IPS-18a (cell line): ENCODE data around the gene RTL1.

Experiments used
- H3K27ac ChIP-seq: one replicate; pipeline ENCODE4 v1.5.1; 2013; ENCODE audit warnings: low read length
- H3K27me3 ChIP-seq: one replicate; pipeline ENCODE4 v1.6.1; 2013; ENCODE audit warnings: mild to moderate bottlenecking, low read length; ENCODE audit not compliant: control insufficient read depth, insufficient read depth
- H3K36me3 ChIP-seq: one replicate; pipeline ENCODE4 v1.6.1; 2013; ENCODE audit warnings: low read depth, low read length; ENCODE audit not compliant: control insufficient read depth
- H3K4me1 ChIP-seq: one replicate; pipeline ENCODE4 v1.6.1; 2013; ENCODE audit warnings: low read depth, low read length; ENCODE audit not compliant: control insufficient read depth
- H3K4me3 ChIP-seq: one replicate; pipeline ENCODE4 v1.5.1; 2013; ENCODE audit warnings: low read length
- H3K9ac ChIP-seq: one replicate; pipeline ENCODE4 v1.6.1; 2013; ENCODE audit warnings: mild to moderate bottlenecking, low read length, moderate library complexity
- H3K9me3 ChIP-seq: one replicate; pipeline ENCODE4 v1.6.1; 2013; ENCODE audit warnings: low read depth, low read length; ENCODE audit not compliant: control insufficient read depth

The RTL1 gene

DNA sequence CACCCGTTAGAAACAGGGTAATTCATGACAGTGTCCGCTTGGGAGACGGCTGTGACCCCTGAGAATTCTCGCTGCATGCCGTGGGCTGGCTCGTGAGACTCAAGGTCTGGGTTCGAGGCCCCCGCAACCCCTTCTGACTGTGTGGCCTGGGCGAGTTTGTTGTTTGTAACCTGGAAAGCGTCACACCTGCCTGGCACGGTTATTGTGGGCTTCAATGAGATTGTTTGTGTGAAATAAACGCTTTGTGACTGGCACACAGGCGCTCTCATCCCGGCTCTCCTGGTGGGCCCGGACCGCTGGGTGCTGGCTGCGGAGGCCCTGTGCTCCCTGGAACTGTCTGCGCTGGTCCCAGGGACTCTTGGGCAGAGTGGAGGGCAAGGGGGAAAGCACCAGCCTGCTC, 43.7 kb downstream of the RTL1 start:
- Histone ChIP-seq H3K27me3 (no peaks in the 10 kb centered on the region), H3K27ac (no peak overlapping the region), H3K4me1 (no peaks in the 10 kb centered on the region), H3K36me3 (no peaks in the 10 kb centered on the region), H3K4me3 (no peak overlapping the region), H3K9ac (no peak overlapping the region), H3K9me3 (no peaks in the 10 kb centered on the region)

DNA sequence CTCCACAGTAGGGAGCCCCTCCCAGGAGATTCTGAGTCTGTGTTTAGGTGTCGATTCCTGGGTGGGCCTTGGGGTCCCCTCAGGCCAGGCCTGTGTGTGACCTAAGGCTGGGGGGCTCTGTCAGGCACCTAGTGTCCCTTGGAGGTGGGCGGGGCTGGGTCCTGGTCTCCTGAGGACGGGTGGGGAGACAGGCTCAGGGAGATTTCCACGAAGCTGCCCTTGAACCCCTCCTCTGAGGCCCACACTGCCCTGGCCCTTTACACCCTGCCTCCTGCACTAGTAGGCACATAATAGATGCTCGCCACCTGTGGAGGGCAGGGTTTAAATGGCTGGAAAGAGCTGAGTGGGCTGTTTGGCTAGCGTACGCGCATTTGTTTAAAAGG, 44.7 kb downstream of the RTL1 start:
- Histone ChIP-seq H3K4me1 (no peaks in the 10 kb centered on the region), H3K27ac (no peak overlapping the region)

DNA sequence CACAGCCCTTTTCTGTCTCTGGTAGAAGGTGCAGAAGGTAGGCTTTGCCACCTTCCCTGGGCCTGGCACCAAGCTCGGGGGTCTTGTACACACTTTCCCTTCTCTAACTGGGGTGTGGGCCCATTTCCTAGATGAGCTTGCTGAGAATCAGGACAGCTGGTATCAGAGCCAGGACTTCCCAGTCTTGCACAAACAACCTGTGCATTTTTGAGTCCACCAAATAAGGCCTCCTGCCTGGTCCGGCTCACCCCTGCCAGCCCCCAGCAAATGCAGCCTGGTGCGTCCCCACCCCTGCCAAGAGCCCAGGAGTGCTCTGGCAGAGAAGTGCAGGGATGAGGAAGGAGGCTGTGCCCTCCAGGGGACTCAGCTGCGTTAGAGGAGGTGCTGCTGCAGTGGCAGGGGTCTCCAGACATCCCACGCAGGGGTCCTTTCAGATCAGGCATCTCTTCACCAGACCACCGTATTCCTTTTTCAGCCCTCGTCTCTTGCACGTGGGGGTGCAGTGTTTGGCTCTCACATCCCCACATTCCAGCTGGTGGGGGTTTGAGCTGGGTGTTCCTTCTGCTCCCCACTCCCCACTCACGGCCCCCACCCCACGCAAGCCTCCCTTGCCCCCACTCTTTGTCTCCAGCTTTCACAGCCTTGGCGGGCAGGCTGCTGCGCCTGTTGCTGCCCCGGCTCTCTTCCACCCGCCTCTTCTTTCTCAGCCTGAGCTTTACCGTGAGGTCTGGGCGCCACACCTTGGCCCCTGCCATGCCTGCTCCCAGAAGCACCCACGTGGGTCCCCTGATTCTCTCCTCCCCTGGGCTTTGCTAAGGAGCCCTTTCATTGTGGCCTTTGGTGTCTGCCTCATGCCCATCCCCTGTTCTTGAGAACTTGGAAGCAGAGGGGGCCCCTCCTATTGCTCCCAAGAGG, 45.3 kb downstream of the RTL1 start:
- Histone ChIP-seq H3K27ac (no peak overlapping the region), H3K36me3 (no peaks in the 10 kb centered on the region), H3K9me3 (no peaks in the 10 kb centered on the region), H3K4me3 (no peak overlapping the region), H3K27me3 (no peaks in the 10 kb centered on the region), H3K4me1 (no peaks in the 10 kb centered on the region), H3K9ac (no peak overlapping the region)

More for the DNA sequence above, 44.7 kb downstream of the RTL1 start:
- Histone ChIP-seq H3K27me3 (no peaks in the 10 kb centered on the region), H3K9ac (no peak overlapping the region), H3K36me3 (no peaks in the 10 kb centered on the region), H3K4me3 (no peak overlapping the region), H3K9me3 (no peaks in the 10 kb centered on the region)

DNA sequence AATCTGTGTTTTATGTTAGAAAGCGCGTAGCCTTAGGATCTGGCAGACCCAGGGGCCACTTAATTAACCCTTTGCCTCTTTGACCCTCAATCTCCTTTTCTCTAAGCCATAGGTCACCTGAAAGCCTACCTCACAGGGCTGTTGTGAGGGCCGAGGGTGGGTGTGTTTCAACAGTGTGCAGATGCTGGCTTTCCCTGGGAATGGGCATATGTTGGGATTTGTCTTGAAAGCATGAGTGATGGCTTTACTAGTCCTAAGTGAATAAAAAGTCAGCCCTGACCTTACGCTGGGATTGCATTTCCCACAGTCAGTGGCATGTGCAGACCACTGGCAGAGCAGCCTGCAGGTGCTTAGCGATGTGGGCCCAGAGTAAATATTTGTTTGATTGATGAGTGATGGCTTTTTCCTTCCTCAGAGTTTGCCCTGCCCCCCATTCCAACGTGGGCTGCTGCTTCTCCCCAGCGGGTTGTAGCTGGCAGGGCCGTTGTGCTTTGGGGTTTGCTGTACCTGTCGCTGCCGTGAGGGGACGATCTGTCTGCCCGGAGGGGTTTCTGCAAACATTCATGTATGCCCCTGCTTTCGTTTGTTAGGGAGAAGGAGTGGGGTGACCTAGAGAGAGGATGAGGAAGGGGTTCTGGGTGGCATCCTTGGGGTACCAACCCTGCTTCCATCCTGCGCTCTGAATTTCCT, 46.1 kb downstream of the RTL1 start:
- H3K9ac ChIP-seq, result no peak overlapping the region
- no peak overlapping the region for H3K4me3 ChIP-seq
- H3K9me3 ChIP-seq, result no peaks in the 10 kb centered on the region
- no peaks in the 10 kb centered on the region for H3K36me3 ChIP-seq
- no peaks in the 10 kb centered on the region for H3K27me3 ChIP-seq
- H3K27ac ChIP-seq, result no peak overlapping the region
- no peaks in the 10 kb centered on the region for H3K4me1 ChIP-seq

DNA sequence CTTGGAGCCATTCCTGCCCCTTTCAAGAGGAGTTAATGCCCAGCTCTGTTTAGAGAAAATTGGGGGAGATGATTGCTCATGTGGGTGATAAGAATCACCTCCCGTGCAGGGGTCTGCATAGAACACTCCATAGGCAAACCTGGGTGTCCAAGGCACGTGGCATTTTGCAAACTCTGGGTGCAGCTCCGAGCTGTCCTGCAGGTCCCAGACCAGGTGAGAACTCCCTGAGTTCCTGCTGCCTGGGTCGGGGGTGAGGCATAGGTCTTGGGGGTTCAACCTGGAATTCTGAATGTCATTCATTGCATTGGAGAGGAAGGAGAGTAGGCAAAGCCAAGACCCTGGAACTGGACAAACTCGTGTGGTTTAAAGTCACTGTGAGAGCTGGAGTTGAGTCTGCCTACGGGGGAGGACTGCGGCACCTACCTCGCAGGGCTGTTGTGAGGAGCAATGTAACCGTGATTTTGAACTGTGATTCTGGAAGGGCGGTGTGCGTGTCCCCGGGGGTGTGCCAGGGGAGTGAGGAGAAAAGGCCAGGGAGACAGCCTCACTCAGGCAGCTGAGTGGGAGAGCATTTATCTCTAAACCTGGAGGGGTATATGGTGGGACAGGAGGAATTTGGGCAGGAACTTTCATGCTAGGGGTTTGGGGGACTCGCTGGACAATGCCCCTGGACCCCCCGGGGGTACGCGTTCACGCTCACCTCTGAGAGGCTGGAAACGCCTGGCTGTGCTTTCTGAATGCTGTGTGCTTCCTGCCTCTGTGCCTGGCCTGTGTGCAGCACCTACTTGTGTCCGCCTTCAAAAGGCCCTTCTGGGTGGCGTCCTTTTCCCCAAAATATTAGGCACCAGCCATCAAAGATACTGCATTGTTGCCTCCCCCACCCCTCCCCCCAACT, 47.2 kb downstream of the RTL1 start:
- no peaks in the 10 kb centered on the region for H3K36me3 ChIP-seq
- H3K9ac ChIP-seq, result no peak overlapping the region
- H3K27me3 ChIP-seq, result no peaks in the 10 kb centered on the region
- H3K9me3 ChIP-seq, result no peaks in the 10 kb centered on the region
- no peaks in the 10 kb centered on the region for H3K4me1 ChIP-seq
- no peak overlapping the region for H3K4me3 ChIP-seq
- H3K27ac ChIP-seq, result no peak overlapping the region

DNA sequence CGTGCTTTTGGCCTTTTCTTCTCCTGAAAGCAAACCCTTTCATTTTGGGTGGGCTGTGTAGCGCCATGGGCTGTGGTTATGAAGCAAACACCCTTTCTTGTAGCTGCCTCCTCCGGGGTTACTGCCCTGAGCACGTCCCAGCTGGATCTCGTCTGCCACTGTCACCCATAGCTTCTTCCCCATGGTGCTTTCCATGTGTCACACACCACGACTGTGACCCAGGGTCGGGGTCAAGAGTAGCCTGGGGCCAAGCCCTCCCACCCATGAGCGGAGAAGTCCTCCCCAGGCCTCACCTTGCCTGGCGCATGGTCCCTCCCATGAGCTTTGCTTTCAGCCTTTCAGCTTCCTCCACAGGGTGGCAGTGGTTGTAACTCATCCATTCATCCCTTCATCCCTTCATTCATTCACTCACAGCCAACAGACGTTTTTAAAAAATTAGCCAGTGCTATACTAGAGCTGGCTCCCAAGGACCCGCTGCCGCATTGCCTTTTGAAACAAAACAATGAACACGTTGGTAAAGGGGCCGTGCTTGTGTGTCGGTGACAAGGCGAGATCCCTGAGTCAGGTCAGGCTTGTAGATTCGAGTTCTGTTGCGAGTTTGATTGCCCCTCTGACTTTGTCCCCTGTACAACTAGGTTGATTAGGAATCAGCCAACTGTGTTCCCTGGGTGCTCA, 48.1 kb downstream of the RTL1 start:
- H3K27me3 ChIP-seq, result no peaks in the 10 kb centered on the region
- no peaks in the 10 kb centered on the region for H3K36me3 ChIP-seq
- H3K27ac ChIP-seq, result no peak overlapping the region
- no peak overlapping the region for H3K4me3 ChIP-seq
- no peak overlapping the region for H3K9ac ChIP-seq
- no peaks in the 10 kb centered on the region for H3K9me3 ChIP-seq
- no peaks in the 10 kb centered on the region for H3K4me1 ChIP-seq

DNA sequence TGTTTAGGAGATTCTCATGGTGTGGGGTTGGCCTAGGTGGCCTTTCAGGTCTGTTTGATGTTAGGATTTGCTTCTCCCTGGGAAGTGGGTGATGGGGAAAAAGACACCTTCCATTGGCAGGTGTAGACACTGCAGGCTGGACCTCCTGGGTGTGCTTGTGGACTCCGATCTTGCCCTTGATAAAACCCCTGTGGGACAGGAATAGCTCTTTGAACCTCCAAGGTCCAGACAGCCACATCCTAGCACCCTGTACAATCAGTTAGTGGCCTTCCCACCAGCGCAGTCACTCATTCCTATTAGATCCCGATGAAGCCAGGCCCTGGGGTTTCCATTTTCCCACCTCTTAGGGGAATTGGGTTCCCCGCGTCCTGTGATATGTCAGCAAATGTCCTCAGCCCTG, 49.1 kb downstream of the RTL1 start:
- Histone ChIP-seq H3K27ac (no peak overlapping the region), H3K9me3 (no peaks in the 10 kb centered on the region), H3K4me3 (no peak overlapping the region), H3K4me1 (no peaks in the 10 kb centered on the region), H3K36me3 (no peaks in the 10 kb centered on the region), H3K9ac (no peak overlapping the region), H3K27me3 (no peaks in the 10 kb centered on the region)

DNA sequence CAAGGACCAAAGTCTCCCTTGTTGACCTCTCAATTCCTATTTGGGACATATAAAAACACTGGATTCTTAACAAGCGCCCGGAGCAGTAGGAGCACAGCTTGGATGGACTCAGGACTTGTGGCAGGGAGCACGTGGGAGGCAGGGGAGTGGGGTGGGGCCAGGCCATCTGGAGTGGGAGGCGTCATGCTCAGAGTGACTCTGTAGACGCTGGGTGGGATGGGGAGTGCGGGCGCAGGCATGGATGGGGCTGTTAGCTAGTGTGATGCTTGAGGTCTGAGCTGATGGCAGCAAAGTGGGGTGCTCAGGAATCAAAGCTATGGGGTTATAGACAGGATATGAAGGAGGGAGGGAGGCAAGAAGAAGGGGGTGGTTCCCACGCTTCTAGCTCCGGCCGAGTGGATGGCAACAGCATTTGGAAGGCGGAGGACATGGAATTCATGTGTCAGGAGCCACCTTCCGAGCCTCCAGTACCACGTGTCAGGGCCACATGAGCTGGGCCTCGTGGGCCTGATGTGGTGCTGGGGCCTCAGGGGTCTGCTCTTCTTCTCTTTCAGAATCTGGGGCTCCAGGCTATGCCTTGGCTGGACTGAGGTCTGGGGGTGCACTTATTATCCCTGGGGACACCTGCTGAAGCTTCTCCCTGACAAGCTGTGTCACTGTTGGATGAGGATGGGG, 51.4 kb downstream of the RTL1 start:
- H3K27me3 ChIP-seq, result no peaks in the 10 kb centered on the region
- no peaks in the 10 kb centered on the region for H3K9me3 ChIP-seq
- H3K4me1 ChIP-seq, result no peaks in the 10 kb centered on the region
- no peak overlapping the region for H3K27ac ChIP-seq
- no peaks in the 10 kb centered on the region for H3K36me3 ChIP-seq
- H3K4me3 ChIP-seq, result no peak overlapping the region
- no peak overlapping the region for H3K9ac ChIP-seq

DNA sequence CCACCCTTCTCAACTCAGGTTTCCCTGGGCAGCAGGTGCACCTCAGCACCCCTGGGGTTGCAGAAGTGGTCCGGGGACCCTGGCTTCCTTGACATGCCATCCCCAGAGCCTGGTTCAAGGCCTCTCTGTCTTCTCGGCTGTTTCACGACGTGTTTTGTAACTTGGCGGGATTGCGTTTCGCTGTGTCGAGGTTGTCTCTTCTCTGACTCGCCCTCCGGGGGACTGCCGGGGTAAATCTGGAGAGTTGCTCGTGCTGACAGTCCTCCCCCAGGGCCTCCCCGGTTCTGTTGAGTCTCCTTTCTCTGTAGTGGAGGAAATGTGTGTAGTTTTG, 52.0 kb downstream of the RTL1 start:
- no peak overlapping the region for H3K27ac ChIP-seq
- H3K9me3 ChIP-seq, result no peaks in the 10 kb centered on the region
- H3K27me3 ChIP-seq, result no peaks in the 10 kb centered on the region
- H3K36me3 ChIP-seq, result no peaks in the 10 kb centered on the region
- no peak overlapping the region for H3K9ac ChIP-seq
- H3K4me3 ChIP-seq, result no peak overlapping the region
- H3K4me1 ChIP-seq, result no peaks in the 10 kb centered on the region

DNA sequence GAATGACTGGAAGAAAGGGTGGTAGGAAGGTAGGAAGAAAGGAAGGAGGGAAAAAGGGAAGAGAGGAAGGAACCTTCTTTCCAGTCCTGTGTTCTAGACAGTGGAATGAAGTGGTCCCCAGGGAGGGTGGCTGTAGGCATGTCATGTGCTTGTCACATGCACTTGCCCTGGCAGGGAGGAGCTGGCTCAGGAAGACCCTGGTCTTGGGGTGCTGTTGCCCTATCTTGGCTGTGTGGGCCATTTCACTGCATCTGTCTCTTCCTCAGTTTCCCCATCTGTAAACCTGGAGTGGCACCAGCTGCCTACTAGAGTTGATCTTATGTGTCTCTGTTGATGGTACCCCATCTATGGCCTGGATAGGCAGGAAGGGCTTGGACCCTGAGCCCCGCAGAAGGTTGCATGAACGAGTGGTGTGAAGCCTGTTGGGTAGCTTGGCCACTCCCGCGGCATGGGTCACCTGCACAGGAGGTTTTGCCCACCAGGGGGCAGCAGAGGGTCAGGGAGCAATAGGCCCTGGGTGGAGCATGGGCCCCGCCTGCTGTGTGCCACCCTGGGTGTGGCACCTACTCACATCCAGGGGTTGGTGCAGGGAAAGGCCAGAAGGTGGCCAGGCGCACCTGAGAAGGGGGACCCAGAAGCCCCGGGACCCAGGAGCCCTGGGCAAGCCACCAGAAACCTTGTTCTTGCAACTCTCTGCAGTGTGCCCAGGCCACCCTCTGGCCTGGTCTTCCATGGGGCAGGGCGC, 52.5 kb downstream of the RTL1 start:
- Histone ChIP-seq H3K27ac (no peak overlapping the region), H3K4me3 (no peak overlapping the region), H3K9ac (no peak overlapping the region), H3K36me3 (no peaks in the 10 kb centered on the region), H3K9me3 (no peaks in the 10 kb centered on the region), H3K4me1 (no peaks in the 10 kb centered on the region), H3K27me3 (no peaks in the 10 kb centered on the region)
